Glutamatergic neuron (in vitro differentiated cells): ENCODE results near the gene SF3A2. TPM values are rescaled to one million over a fixed set of nuclear protein-coding genes. Genes with fewer than 3 reads are reported as not detected.

Experiments used
- DNase-seq: peaks from one replicate; pipeline ENCODE4 v3.0.0; 2022
- H3K27ac Mint-ChIP-seq: one replicate; pipeline ENCODE4 v1.8.0; 2020; ENCODE audit warnings: mild to moderate bottlenecking, mixed read lengths, inconsistent platforms; ENCODE audit not compliant: unreplicated experiment
- H3K27me3 Mint-ChIP-seq: one replicate; pipeline ENCODE4 v1.8.0; 2020; ENCODE audit warnings: mild to moderate bottlenecking, moderate library complexity, mixed read lengths, inconsistent platforms; ENCODE audit not compliant: unreplicated experiment
- H3K36me3 Mint-ChIP-seq: one replicate; pipeline ENCODE4 v1.8.0; 2020; ENCODE audit warnings: mild to moderate bottlenecking, mixed read lengths, inconsistent platforms; ENCODE audit not compliant: unreplicated experiment
- H3K4me1 Mint-ChIP-seq: one replicate; pipeline ENCODE4 v1.8.0; 2020; ENCODE audit warnings: mild to moderate bottlenecking, low read depth, mixed read lengths, inconsistent platforms; ENCODE audit not compliant: unreplicated experiment
- H3K4me3 Mint-ChIP-seq: one replicate; pipeline ENCODE4 v1.8.0; 2020; ENCODE audit warnings: mild to moderate bottlenecking, mixed read lengths, inconsistent platforms; ENCODE audit not compliant: unreplicated experiment
- H3K9me3 Mint-ChIP-seq: one replicate; pipeline ENCODE4 v1.8.0; 2020; ENCODE audit warnings: mild to moderate bottlenecking, moderate library complexity, mixed read lengths, inconsistent platforms; ENCODE audit not compliant: unreplicated experiment
- CTCF ChIP-seq: fragments of 200-600 bp; sonication (generic); IDR thresholded peaks from one replicate; pipeline ENCODE4 v1.5.0; 2021; ENCODE audit not compliant: partially characterized antibody, unreplicated experiment
- total RNA-seq: library from RNA; stranded (reverse); fragmentation: NEBNext Ultra II Directional; extraction: Animal tissue kit (Norgen Biotek cat#: 25700); gene quantifications from one replicate; pipeline ENCODE4 v1.2.1, GENCODE V29; 2021; ENCODE audit not compliant: unreplicated experiment

SF3A2 gene
- total RNA-seq, 1 donor from 2014 or later: 101 TPM

DNA sequence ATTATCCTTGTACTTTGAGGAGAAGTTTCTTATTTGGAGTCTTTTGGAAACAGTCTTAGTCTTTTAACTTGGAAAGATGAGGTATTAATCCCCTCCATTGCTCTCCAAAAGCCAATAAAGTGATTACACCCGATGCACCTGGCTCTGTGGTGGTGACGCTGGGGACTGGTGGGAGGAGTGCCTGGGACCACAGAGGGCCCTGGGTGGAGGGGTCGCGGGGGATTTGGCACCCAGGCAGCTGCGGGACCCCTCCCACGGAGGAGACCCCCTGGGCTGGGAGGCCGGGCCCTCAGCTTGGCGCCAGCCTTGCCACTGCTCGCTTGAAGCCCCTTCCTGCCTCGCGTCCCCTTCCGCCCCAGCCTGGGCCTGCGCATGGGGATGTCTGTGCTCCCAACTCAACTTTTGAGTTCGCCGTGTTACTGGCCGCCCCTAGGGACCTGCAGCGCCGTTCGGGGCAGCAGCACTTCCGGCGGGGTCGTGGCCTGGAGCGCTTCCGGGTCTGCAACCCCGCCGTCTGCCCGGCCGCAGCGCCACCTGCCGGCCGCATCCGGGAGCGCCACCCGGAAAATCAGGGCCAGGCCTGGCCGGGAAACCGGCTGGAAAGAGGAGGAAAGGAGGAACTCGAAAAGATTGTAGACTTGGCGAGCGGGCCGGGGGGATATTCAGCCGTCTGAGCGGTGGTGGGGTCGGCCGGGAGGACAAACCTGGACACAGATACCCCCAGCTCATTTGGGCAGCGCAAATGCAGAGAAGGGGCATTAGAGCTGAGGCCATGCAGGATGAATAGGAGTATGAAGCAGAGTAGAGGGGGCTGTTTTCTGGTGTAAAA is 36.9 kb downstream of the SF3A2 start:
- DNase-seq: peak; percentile 92
- TF ChIP-seq CTCF: peak; percentile 99

DNA sequence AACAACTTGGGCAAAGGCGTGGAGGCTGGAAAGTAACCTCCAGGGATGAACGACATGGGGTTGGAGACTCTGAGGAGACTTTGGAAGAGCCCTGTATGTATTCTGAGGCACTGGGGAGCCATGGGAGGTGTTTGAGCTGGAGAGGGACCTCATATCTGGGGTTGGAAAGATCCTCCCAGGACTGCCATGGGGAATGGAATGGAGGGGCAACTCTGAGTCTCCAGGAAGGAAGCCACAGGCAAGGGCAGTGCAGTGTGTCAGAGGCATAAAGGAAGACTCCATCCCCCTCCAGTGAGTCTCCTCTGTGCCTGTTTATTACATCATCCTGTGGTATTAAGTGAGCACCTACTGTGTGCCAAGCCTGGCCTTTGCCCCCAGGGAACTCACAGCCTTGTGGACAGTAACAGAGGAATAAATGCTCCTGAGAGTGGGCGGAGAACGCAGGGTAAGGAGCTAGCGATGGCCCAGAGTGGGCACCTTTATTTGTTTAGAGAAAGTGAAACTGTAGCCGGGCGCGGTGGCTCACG is 37.6 kb downstream of the SF3A2 start:
- Mint-ChIP-seq H3K27me3 (peaks cover 8% of the 10 kb centered on the region), H3K36me3 (no peaks in the 10 kb centered on the region), H3K4me1 (peaks cover 13% of the 10 kb centered on the region), H3K27ac (peak overlapping the region; percentile 79), H3K9me3 (peaks cover 23% of the 10 kb centered on the region), H3K4me3 (peak overlapping the region; percentile 71)
- DNase-seq: no peak
- no peak for TF ChIP-seq CTCF

More for the DNA sequence above, 36.9 kb downstream of the SF3A2 start:
- peak overlapping the region; percentile 80 for H3K4me3 Mint-ChIP-seq
- H3K27me3 Mint-ChIP-seq: peaks cover 11% of the 10 kb centered on the region
- peaks cover 13% of the 10 kb centered on the region for H3K4me1 Mint-ChIP-seq
- peak overlapping the region; percentile 79 for H3K27ac Mint-ChIP-seq
- peaks cover 26% of the 10 kb centered on the region for H3K9me3 Mint-ChIP-seq
- H3K36me3 Mint-ChIP-seq: no peaks in the 10 kb centered on the region

GRCh38 chr19:2274931-2275535 is 38.4 kb downstream of the SF3A2 start:
- peak; percentile 17 for TF ChIP-seq CTCF
- H3K4me3 Mint-ChIP-seq: no peak overlapping the region
- H3K4me1 Mint-ChIP-seq: peaks cover 13% of the 10 kb centered on the region
- H3K36me3 Mint-ChIP-seq: no peaks in the 10 kb centered on the region
- H3K27me3 Mint-ChIP-seq: peaks cover 8% of the 10 kb centered on the region
- H3K27ac Mint-ChIP-seq: peak overlapping the region; percentile 68
- H3K9me3 Mint-ChIP-seq: peaks cover 20% of the 10 kb centered on the region
- peak; percentile 82 for DNase-seq

- H3K4me1 Mint-ChIP-seq: peaks cover 13% of the 10 kb centered on the region
- no peak overlapping the region for H3K27ac Mint-ChIP-seq
- H3K9me3 Mint-ChIP-seq: peaks cover 21% of the 10 kb centered on the region
- no peak for DNase-seq
- no peaks in the 10 kb centered on the region for H3K36me3 Mint-ChIP-seq
- no peak for TF ChIP-seq CTCF
- H3K27me3 Mint-ChIP-seq: peaks cover 8% of the 10 kb centered on the region
- no peak overlapping the region for H3K4me3 Mint-ChIP-seq
These were observed 39.2 kb downstream of the SF3A2 start for GRCh38 chr19:2275588-2276428.
